22Rv1 (cell line): ENCODE data around the gene GRM7.

ENCODE experiments used
- CTCF ChIP-seq: fragments of 450-650 bp; IDR thresholded peaks from 2 replicates; pipeline ENCODE4 v1.5.1; 2017; ENCODE audit warnings: mild to moderate bottlenecking
- ZFX ChIP-seq: fragments of 450-650 bp; IDR thresholded peaks from 2 replicates; pipeline ENCODE4 v1.6.1; 2017; ENCODE audit warnings: antibody characterized with exemption, borderline replicate concordance

- no peak for TF ChIP-seq CTCF
- TF ChIP-seq ZFX, result no peak
Observed at GRCh38 chr3:7632305-7632704, 771.4 kb downstream of the GRM7 start.
